ENCODE data around the gene EPHB1.

GRCh38 chr3:134772011-134772410, 23.0 kb upstream of the EPHB1 start:
- TF ChIP-seq TCF7 (CRISPR knock-in tag; IDR thresholded peaks at IDR 0.05; ENCODE audit: low read depth) (no peak), ETV6 (CRISPR knock-in tag; IDR thresholded peaks at IDR 0.05) (no peak), MXD4 (CRISPR knock-in tag; IDR thresholded peaks at IDR 0.05; ENCODE audit: borderline replicate concordance) (no peak), KAT7 (CRISPR knock-in tag; IDR thresholded peaks at IDR 0.05; ENCODE audit: borderline replicate concordance) (no peak), CREB1 (CRISPR knock-in tag; IDR thresholded peaks at IDR 0.05) (no peak), GABPB1 (CRISPR knock-in tag; IDR thresholded peaks at IDR 0.05) (no peak), STAT6 (CRISPR knock-in tag; conservative IDR thresholded peaks at IDR 0.05; ENCODE audit: low read depth) (no peak), RELA (CRISPR knock-in tag; IDR thresholded peaks at IDR 0.05; ENCODE audit: borderline replicate concordance) (no peak), MAX (CRISPR knock-in tag; IDR thresholded peaks at IDR 0.05) (no peak)
- TF ChIP-seq, protein P1, sequence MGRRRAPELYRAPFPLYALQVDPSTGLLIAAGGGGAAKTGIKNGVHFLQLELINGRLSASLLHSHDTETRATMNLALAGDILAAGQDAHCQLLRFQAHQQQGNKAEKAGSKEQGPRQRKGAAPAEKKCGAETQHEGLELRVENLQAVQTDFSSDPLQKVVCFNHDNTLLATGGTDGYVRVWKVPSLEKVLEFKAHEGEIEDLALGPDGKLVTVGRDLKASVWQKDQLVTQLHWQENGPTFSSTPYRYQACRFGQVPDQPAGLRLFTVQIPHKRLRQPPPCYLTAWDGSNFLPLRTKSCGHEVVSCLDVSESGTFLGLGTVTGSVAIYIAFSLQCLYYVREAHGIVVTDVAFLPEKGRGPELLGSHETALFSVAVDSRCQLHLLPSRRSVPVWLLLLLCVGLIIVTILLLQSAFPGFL (CRISPR knock-in tag; IDR thresholded peaks at IDR 0.05; ENCODE audit: borderline replicate concordance): no peak
- TF ChIP-seq, protein P2, sequence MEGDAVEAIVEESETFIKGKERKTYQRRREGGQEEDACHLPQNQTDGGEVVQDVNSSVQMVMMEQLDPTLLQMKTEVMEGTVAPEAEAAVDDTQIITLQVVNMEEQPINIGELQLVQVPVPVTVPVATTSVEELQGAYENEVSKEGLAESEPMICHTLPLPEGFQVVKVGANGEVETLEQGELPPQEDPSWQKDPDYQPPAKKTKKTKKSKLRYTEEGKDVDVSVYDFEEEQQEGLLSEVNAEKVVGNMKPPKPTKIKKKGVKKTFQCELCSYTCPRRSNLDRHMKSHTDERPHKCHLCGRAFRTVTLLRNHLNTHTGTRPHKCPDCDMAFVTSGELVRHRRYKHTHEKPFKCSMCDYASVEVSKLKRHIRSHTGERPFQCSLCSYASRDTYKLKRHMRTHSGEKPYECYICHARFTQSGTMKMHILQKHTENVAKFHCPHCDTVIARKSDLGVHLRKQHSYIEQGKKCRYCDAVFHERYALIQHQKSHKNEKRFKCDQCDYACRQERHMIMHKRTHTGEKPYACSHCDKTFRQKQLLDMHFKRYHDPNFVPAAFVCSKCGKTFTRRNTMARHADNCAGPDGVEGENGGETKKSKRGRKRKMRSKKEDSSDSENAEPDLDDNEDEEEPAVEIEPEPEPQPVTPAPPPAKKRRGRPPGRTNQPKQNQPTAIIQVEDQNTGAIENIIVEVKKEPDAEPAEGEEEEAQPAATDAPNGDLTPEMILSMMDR (IDR thresholded peaks at IDR 0.05): no peak
